GM10266 (cell line): ENCODE data around the gene OPN1MW2.
"Not testable (repeated sequence)": the region's sequence is repeated elsewhere in the genome, so short reads cannot be mapped to it uniquely, and the experiment has no call there.

Experiments
- DNase-seq: peaks from one replicate; pipeline ENCODE4 v3.0.0; 2012; ENCODE audit errors: extremely low spot score

The OPN1MW2 gene

DNA sequence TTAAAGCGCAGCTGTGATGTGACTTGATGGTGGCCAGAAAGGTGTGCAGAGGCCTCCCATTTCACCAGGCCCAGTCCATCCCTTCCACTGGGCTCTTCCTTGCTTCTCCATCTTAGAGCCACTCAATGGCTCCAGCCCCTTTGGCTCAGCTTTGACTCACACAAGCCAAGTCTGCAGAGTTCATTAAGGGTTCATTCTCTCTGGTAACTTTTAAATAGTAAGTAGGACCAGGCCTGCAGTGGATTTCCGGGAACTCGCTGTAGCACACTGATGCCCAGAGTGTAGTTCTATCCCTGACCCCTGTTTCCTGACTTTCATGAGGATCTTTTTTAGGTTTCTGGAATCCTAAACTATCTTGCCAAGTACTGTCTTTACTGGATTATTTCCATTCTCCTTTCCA lies 49.7 kb downstream of the OPN1MW2 start:
- not testable (repeated sequence) for DNase-seq
